BJ (cell line): Measurements from ENCODE around the gene RAB3B. TPM values are rescaled to one million over a fixed set of nuclear protein-coding genes. Genes with fewer than 3 reads are reported as not detected.

ENCODE experiments used
- CTCF ChIA-PET: fragments of 350-600 bp; formaldehyde crosslinking; extraction: SDS; loops from one replicate; lab custom pipeline; 2021; ENCODE audit warnings: antibody characterized with exemption, inconsistent platforms; lab: Yijun Ruan, JAX
- POLR2A ChIA-PET: fragments of 300-600 bp; sonication (Branson Sonifier 250); formaldehyde crosslinking; extraction: SDS; loops from one replicate; lab custom pipeline; 2021; ENCODE audit warnings: antibody characterized with exemption; lab: Charles Lee
- DNase-seq: peaks from one replicate; pipeline ENCODE4 v3.0.0-alpha.2; 2011; ENCODE audit warnings: low read depth
- H3K27me3 ChIP-seq: 2 replicates; pipeline ENCODE4 v1.6.0; 2011; ENCODE audit warnings: low read length; ENCODE audit not compliant: control insufficient read depth, insufficient read depth
- H3K36me3 ChIP-seq: 2 replicates; pipeline ENCODE4 v1.5.1; 2011; ENCODE audit warnings: low read length; ENCODE audit not compliant: control insufficient read depth, insufficient read depth
- H3K4me3 ChIP-seq: 2 replicates; pipeline ENCODE4 v1.5.1; 2011; ENCODE audit warnings: low read depth, mild to moderate bottlenecking, control low read depth, low read length
- CTCF ChIP-seq: IDR thresholded peaks from 2 replicates; pipeline ENCODE4 v1.5.1; 2011; ENCODE audit warnings: low read depth, mild to moderate bottlenecking, control low read depth, inconsistent platforms, low read length, moderate library complexity; ENCODE audit not compliant: insufficient read depth
- polyA plus RNA-seq: library from polyadenylated mRNA; depleted of rRNA; stranded (reverse); fragments of >200 nt; gene quantifications from 2 replicates; pipeline ENCODE4 v1.2.3, GENCODE V29; 2011

RAB3B gene
- polyA plus RNA-seq, 1 experiment, result 27.4 TPM

DNA sequence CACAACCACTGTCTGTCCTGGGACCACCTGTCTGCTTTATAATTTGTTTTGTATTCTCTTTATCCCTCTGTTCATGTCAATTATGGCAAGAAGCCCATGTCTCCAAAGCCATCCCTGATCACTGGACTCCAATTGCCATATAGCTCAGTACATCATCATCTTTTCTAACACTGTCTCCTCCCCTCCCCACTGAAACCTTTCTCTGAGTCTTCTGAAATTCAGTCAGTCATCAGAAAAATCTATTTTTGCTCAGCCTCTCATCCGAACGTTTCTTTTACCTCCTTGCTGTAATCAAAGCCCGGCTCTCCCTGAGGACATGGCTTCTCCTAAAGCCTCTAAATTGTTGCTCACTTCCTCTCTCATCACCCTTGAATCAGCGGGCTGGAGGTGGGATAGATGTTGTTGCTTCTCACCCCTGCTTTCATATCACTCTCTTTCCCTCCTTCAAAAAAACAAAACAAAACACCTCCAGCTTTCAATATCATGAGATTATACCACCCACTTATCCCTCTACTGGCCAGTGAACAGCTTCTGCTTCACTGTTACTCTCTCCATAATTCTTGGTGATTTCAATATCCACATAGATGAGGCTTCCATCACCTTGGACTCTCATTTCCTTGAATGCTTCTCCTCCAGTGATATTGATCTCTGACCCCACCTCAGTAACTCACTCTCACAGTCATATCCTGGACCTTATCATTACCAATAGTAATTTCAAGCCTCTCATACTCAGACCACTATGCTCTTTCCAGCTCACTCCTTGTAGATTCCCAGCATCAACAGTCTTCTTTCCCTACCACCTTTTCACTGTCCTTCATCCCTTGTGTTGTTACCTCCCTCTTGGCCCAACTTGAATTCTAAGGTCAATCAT is 27.8 kb downstream of the RAB3B start:
- no peaks in the 10 kb centered on the region for H3K27me3 ChIP-seq
- no peak for DNase-seq
- CTCF ChIA-PET, result interaction anchor here (1.0 to 1.1 kb wide), 2 partner anchors 17 to 26 kb away, joined by 3 read pairs; no protein-coding TSS in a partner anchor

GRCh38 chr1:51961954-51962353 is 28.5 kb downstream of the RAB3B start:
- Histone ChIP-seq H3K36me3 (peaks cover 6% of the 10 kb centered on the region), H3K4me3 (no peak overlapping the region), H3K27me3 (no peaks in the 10 kb centered on the region)
- TF ChIP-seq CTCF, result no peak
- CTCF ChIA-PET, result no interaction called here
- POLR2A ChIA-PET, result no interaction called here
- no peak for DNase-seq

More for the DNA sequence above, 27.8 kb downstream of the RAB3B start:
- H3K4me3 ChIP-seq, result no peak overlapping the region
- TF ChIP-seq CTCF, result no peak
- POLR2A ChIA-PET, result no interaction called here
- peaks cover 6% of the 10 kb centered on the region for H3K36me3 ChIP-seq

DNA sequence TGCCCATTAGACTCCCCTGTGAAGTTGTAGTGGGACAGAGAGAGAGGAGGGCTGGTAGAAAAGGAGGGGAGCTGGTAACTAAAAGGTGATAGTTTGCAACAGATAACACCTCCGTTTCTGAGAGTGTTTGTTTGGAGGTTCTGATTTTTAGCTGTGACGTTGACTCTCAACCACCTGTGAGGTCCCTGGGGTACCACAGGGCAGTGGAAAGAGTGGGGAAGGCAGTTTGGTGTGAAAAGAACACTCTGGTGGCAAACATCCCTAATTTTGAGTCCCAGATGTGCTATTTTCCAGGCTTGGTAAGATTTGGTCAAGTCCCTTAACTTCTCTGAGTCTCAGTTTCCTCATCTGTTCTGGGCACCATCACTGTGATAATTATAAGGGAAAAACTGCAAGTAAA is 29.3 kb downstream of the RAB3B start:
- Histone ChIP-seq H3K27me3 (no peaks in the 10 kb centered on the region), H3K4me3 (no peak overlapping the region), H3K36me3 (peaks cover 4% of the 10 kb centered on the region; the same call in 1 of the 2 replicates)
- no peak for DNase-seq
- ChIA-PET CTCF (interaction anchor here (1.2 to 1.4 kb wide), 2 partner anchors 10 to 11 kb away, joined by 3 to 4 read pairs; no protein-coding TSS in a partner anchor), POLR2A (no interaction called here)
- TF ChIP-seq CTCF, result no peak

GRCh38 chr1:51960262-51960661 is 30.2 kb downstream of the RAB3B start:
- Histone ChIP-seq H3K27me3 (no peaks in the 10 kb centered on the region), H3K4me3 (no peak overlapping the region), H3K36me3 (peaks cover 4% of the 10 kb centered on the region)
- ChIA-PET POLR2A (no interaction called here), CTCF (interaction anchor here (1.2 to 1.4 kb wide), 3 partner anchors 9 to 14 kb away, joined by 3 to 4 read pairs (median 3); no protein-coding TSS in a partner anchor)
- DNase-seq, result no peak
- no peak for TF ChIP-seq CTCF

- Histone ChIP-seq H3K36me3 (peaks cover 7% of the 10 kb centered on the region), H3K4me3 (no peak overlapping the region), H3K27me3 (no peaks in the 10 kb centered on the region)
- ChIA-PET CTCF (interaction anchor here (0.8 to 2.0 kb wide), 3 partner anchors 62 to 341 kb away, joined by 3 to 6 read pairs (median 3); no protein-coding TSS in a partner anchor), POLR2A (no interaction called here)
- DNase-seq, result no peak
- no peak for TF ChIP-seq CTCF
Observed at GRCh38 chr1:51958824-51959223, 31.7 kb downstream of the RAB3B start.
